OCI-LY3 (cell line): Measurements from ENCODE around the gene FAM78B.

Experiments used
- H2AFZ ChIP-seq: fragments of 200-600, 300-600 bp; shearing (Covaris generic); 2 replicates; pipeline ENCODE4 v1.6.0; 2014; ENCODE audit warnings: antibody characterized with exemption, low read depth, low read length
- H3K27ac ChIP-seq: fragments of 200-600, 300-600 bp; sonication (generic); 2 replicates; pipeline ENCODE4 v1.5.1; 2014; ENCODE audit warnings: mild to moderate bottlenecking, low read length, moderate library complexity, mixed read lengths
- H3K27me3 ChIP-seq: fragments of 200-600, 300-600 bp; sonication (generic); 2 replicates; pipeline ENCODE4 v1.6.1; 2014; ENCODE audit warnings: low read depth, low read length, mixed read lengths
- H3K36me3 ChIP-seq: fragments of 200-600, 300-600 bp; sonication (generic); replicated peaks from 2 replicates; pipeline ENCODE3; 2014; ENCODE audit warnings: low read depth, low read length, mixed read lengths
- H3K4me1 ChIP-seq: fragments of 300-600, 200-600 bp; sonication (generic); 2 replicates; pipeline ENCODE4 v1.6.1; 2014; ENCODE audit warnings: low read length, mixed read lengths
- H3K4me2 ChIP-seq: fragments of 200-600, 300-600 bp; sonication (generic); 2 replicates; pipeline ENCODE4 v1.6.1; 2014; ENCODE audit warnings: low read length, mixed read lengths
- H3K4me3 ChIP-seq: fragments of 300-600, 200-600 bp; sonication (generic); 2 replicates; pipeline ENCODE4 v1.5.1; 2014; ENCODE audit warnings: antibody characterized with exemption, mild to moderate bottlenecking, low read length, moderate library complexity
- H3K79me2 ChIP-seq: fragments of 300-600, 200-600 bp; shearing (Covaris generic); 2 replicates; pipeline ENCODE4 v1.6.1; 2014; ENCODE audit warnings: mild to moderate bottlenecking, low read length, mixed read lengths
- H3K9ac ChIP-seq: fragments of 300-600, 200-600 bp; shearing (Covaris generic); 2 replicates; pipeline ENCODE4 v1.6.0; 2014; ENCODE audit warnings: mild to moderate bottlenecking, low read length, moderate library complexity
- H3K9me3 ChIP-seq: fragments of 200-600, 300-600 bp; shearing (Covaris generic); 2 replicates; pipeline ENCODE4 v1.6.1; 2014; ENCODE audit warnings: low read length, mixed read lengths; ENCODE audit not compliant: insufficient read depth
- H4K20me1 ChIP-seq: fragments of 200-600, 300-600 bp; sonication (generic); 2 replicates; pipeline ENCODE4 v1.6.1; 2016; ENCODE audit warnings: low read length, mixed read lengths; ENCODE audit not compliant: insufficient read depth
- EZH2phosphoT487 ChIP-seq: fragments of 200-600 bp; shearing (Covaris generic); IDR thresholded peaks from 2 replicates; pipeline ENCODE4 v1.6.1; 2018; ENCODE audit warnings: antibody characterized with exemption, mixed run types, low read depth
- TF ChIP-seq, protein P1 (sequence below): fragments of 200-600, 300-600 bp; sonication (generic); IDR thresholded peaks from 2 replicates; pipeline ENCODE4 v1.5.1; 2014; ENCODE audit warnings: antibody characterized with exemption, low read length, low read depth

Gene FAM78B, protein sequence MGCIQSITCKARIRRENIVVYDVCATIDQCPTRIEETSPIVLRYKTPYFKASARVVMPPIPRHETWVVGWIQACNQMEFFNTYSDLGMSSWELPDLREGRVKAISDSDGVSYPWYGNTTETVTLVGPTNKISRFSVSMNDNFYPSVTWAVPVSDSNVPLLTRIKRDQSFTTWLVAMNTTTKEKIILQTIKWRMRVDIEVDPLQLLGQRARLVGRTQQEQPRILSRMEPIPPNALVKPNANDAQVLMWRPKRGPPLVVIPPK

DNA sequence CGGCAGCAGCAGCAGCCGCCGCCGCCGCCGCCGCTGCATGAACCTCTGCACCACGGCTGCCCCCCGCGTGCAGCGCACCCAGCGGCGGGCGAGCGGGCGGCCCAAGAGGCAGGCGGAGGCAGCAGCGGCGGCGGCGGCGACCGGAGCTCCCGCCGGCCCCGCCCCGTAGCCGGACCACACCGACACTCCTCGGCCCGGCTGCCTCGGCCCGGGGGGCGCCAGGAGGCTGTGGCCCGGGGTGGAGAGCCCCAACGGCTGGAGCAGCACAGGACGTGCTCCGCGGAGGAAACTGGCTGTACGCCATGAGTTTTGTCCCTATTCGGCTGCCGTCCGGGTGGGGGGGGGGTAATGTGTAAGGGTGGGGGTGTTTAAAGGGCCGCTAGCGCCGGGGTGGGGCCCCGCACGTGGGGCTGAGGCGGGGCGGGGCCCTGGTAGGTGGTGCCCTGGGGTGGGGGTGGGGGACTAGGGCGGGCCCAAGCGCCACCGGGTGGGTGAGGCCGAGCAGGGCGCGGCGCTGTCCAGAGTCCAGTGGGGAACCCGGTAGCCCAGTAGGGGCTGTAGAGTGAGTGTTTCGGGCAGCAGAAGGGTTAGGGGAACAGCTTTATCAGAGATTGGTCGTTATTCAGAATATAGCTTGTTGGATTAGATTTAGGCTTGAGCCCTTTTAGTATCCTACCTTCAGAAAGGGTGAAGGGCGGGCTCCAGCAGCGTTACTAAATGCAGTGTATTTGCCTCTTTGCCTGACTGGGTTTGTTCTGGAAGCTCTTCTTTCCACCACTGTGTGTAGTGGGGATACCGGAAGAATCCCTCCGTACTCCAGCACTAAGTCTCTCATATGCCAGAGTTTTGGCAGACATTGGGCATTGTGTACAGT, at the start of gene FAM78B:
TSS of gene FAM78B (minus strand) at position 304 of the 874 bp plus-strand sequence. CDS start 753 bp downstream, outside the sequence.
- H3K36me3 ChIP-seq: peaks cover 27% of the 10 kb centered on the region
- H3K4me3 ChIP-seq: peak within 1 kb of the TSS; percentile 89
- peaks cover 28% of the 10 kb centered on the region for H4K20me1 ChIP-seq
- H3K9me3 ChIP-seq: no peaks in the 10 kb centered on the region
- peak within 1 kb of the TSS; percentile 56 for H2AFZ ChIP-seq
- H3K9ac ChIP-seq: peak within 1 kb of the TSS; percentile 89
- peak within 1 kb of the TSS; percentile 94 for H3K27ac ChIP-seq
- peaks cover 67% of the 10 kb centered on the region for H3K79me2 ChIP-seq
- peaks cover 64% of the 10 kb centered on the region for H3K4me1 ChIP-seq
- H3K27me3 ChIP-seq: no peaks in the 10 kb centered on the region
- TF ChIP-seq EZH2phosphoT487: no peak
- TF ChIP-seq, protein P1, sequence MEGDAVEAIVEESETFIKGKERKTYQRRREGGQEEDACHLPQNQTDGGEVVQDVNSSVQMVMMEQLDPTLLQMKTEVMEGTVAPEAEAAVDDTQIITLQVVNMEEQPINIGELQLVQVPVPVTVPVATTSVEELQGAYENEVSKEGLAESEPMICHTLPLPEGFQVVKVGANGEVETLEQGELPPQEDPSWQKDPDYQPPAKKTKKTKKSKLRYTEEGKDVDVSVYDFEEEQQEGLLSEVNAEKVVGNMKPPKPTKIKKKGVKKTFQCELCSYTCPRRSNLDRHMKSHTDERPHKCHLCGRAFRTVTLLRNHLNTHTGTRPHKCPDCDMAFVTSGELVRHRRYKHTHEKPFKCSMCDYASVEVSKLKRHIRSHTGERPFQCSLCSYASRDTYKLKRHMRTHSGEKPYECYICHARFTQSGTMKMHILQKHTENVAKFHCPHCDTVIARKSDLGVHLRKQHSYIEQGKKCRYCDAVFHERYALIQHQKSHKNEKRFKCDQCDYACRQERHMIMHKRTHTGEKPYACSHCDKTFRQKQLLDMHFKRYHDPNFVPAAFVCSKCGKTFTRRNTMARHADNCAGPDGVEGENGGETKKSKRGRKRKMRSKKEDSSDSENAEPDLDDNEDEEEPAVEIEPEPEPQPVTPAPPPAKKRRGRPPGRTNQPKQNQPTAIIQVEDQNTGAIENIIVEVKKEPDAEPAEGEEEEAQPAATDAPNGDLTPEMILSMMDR: no peak
- peak within 1 kb of the TSS; percentile 96 for H3K4me2 ChIP-seq

DNA sequence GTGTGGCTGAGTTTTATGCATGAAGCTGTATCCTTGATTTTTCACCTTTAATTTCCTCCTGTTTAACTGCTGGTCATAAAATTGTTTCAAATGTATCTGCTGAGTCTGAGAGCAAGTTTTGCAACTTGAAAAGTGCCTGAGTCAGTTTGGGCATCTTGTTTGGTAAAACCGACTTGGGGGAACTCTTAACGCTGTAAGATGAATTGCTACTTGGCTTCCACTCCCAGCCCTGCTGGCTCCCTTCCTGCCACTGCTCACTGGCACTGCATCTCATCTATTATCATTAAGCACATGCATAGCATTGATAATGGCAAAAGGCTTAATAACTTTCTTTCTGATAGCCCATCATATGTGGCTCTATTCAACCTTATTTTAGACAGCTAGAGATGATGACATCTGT, 35.7 kb upstream of the FAM78B start:
- no peaks in the 10 kb centered on the region for H3K79me2 ChIP-seq
- no peaks in the 10 kb centered on the region for H3K9me3 ChIP-seq
- H3K27me3 ChIP-seq: no peaks in the 10 kb centered on the region
- H4K20me1 ChIP-seq: no peaks in the 10 kb centered on the region
- TF ChIP-seq, protein P1: no peak
- TF ChIP-seq EZH2phosphoT487: no peak
- H3K4me2 ChIP-seq: no peak overlapping the region
- H3K4me1 ChIP-seq: peaks cover 2% of the 10 kb centered on the region
- no peak overlapping the region for H2AFZ ChIP-seq
- H3K27ac ChIP-seq: no peak overlapping the region
- no peak overlapping the region for H3K4me3 ChIP-seq
- H3K36me3 ChIP-seq: no peaks in the 10 kb centered on the region
- H3K9ac ChIP-seq: no peak overlapping the region

DNA sequence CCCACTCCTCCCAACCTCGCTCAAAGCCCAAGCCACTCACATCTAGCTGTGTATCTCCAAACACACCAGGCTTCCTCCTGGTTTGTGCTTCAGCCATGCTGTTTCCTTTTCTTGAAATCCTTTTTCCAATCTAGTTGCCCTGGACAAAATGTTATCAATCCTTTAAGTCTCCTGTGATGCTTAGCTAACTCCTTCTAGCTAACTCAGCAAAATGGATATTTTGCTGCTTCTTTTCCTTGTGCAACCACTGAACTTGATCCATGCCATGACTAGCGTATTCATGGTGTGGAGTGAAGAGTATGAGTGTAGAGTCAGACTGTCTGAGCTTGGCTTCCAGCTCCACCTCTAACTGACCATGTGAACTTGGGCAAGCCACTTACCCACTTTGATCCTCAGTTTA, 33.9 kb upstream of the FAM78B start:
- Histone ChIP-seq H3K27ac (no peak overlapping the region), H3K79me2 (no peaks in the 10 kb centered on the region), H3K36me3 (no peaks in the 10 kb centered on the region), H2AFZ (no peak overlapping the region), H4K20me1 (no peaks in the 10 kb centered on the region), H3K4me3 (no peak overlapping the region), H3K9ac (no peak overlapping the region), H3K9me3 (no peaks in the 10 kb centered on the region), H3K4me1 (peaks cover 7% of the 10 kb centered on the region), H3K4me2 (no peak overlapping the region), H3K27me3 (no peaks in the 10 kb centered on the region)
- no peak for TF ChIP-seq EZH2phosphoT487
- TF ChIP-seq, protein P1: no peak

DNA sequence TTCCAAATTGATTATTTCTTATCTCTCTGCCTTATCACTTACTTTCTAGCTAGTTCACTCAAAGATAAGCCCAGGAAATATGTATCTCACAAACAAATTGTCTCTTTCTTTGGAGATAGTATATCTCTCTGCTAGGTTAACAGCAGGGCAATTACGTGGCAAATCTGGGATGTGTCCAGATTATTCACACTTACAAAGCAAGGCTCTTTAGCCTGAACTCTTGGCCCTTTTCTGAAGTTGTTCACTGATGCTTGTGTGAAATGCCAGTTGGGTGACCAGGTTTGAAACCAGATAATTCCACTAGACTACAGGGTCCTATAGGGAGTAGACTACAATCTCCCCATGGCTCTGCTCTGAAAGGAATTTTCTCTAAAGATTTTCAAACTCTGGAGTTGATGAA, 30.8 kb upstream of the FAM78B start:
- Histone ChIP-seq H3K4me3 (no peak overlapping the region), H3K9me3 (no peaks in the 10 kb centered on the region), H3K36me3 (no peaks in the 10 kb centered on the region), H3K27ac (no peak overlapping the region), H3K4me2 (no peak overlapping the region), H3K27me3 (no peaks in the 10 kb centered on the region), H3K4me1 (peaks cover 22% of the 10 kb centered on the region), H4K20me1 (no peaks in the 10 kb centered on the region), H2AFZ (no peak overlapping the region), H3K9ac (no peak overlapping the region), H3K79me2 (no peaks in the 10 kb centered on the region)
- TF ChIP-seq, protein P1: no peak
- TF ChIP-seq EZH2phosphoT487: no peak
